BJ (cell line): ENCODE data around the gene NCOA1. TPM values are rescaled to one million over a fixed set of nuclear protein-coding genes. Genes with fewer than 3 reads are reported as not detected.
A peak's percentile ranks its signal among the peaks of the same experiment; 100 is the strongest.
"Not testable (repeated sequence)": the region's sequence is repeated elsewhere in the genome, so short reads cannot be mapped to it uniquely, and the experiment has no call there.

ENCODE experiments used
- CTCF ChIA-PET: fragments of 350-600 bp; formaldehyde crosslinking; extraction: SDS; loops from one replicate; lab custom pipeline; 2021; ENCODE audit warnings: antibody characterized with exemption, inconsistent platforms; lab: Yijun Ruan, JAX
- POLR2A ChIA-PET: fragments of 300-600 bp; sonication (Branson Sonifier 250); formaldehyde crosslinking; extraction: SDS; loops from one replicate; lab custom pipeline; 2021; ENCODE audit warnings: antibody characterized with exemption; lab: Charles Lee
- DNase-seq: peaks from one replicate; pipeline ENCODE4 v3.0.0-alpha.2; 2011; ENCODE audit warnings: low read depth
- H3K27me3 ChIP-seq: 2 replicates; pipeline ENCODE4 v1.6.0; 2011; ENCODE audit warnings: low read length; ENCODE audit not compliant: control insufficient read depth, insufficient read depth
- H3K36me3 ChIP-seq: 2 replicates; pipeline ENCODE4 v1.5.1; 2011; ENCODE audit warnings: low read length; ENCODE audit not compliant: control insufficient read depth, insufficient read depth
- H3K4me3 ChIP-seq: 2 replicates; pipeline ENCODE4 v1.5.1; 2011; ENCODE audit warnings: low read depth, mild to moderate bottlenecking, control low read depth, low read length
- polyA plus RNA-seq: library from polyadenylated mRNA; depleted of rRNA; stranded (reverse); fragments of >200 nt; gene quantifications from 2 replicates; pipeline ENCODE4 v1.2.3, GENCODE V29; 2011
- TF ChIP-seq, protein P1 (sequence below): IDR thresholded peaks from 2 replicates; pipeline ENCODE4 v1.5.1; 2011; ENCODE audit warnings: low read depth, mild to moderate bottlenecking, control low read depth, inconsistent platforms, low read length, moderate library complexity; ENCODE audit not compliant: insufficient read depth

Gene NCOA1
- polyA plus RNA-seq, 1 experiment, result 16.0 TPM

DNA sequence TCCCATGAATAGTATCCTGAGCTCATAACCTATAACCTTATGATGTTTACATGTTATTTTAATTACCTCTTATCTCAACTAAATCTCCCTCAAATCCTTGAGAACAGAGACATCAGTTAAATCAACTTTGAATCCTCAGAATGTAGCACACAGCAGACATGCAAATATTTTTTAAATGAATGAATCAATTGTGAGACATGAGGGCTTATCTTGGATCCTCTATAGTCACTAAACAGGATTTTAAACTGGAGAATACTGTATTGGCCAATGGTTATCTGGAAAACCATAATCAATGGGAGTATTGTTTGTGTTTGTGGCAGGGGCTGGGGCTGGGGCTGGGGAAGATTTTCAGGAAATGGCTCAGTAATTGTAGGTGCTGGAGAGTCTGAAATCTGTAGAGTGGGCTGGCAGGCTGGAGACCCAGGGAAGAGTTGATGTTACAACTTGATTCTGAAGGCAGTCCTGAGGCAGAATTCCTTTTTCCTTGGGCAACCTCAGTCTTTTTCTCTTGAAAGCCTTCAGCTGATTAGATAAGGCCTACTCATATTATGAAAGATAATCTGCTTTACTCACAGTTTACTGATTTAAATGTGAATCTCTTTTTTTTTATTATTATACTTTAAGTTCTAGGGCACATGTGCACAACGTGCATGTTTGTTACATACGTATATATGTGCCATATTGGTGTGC lies 106.3 kb downstream of the NCOA1 start:
- TF ChIP-seq, protein P1, sequence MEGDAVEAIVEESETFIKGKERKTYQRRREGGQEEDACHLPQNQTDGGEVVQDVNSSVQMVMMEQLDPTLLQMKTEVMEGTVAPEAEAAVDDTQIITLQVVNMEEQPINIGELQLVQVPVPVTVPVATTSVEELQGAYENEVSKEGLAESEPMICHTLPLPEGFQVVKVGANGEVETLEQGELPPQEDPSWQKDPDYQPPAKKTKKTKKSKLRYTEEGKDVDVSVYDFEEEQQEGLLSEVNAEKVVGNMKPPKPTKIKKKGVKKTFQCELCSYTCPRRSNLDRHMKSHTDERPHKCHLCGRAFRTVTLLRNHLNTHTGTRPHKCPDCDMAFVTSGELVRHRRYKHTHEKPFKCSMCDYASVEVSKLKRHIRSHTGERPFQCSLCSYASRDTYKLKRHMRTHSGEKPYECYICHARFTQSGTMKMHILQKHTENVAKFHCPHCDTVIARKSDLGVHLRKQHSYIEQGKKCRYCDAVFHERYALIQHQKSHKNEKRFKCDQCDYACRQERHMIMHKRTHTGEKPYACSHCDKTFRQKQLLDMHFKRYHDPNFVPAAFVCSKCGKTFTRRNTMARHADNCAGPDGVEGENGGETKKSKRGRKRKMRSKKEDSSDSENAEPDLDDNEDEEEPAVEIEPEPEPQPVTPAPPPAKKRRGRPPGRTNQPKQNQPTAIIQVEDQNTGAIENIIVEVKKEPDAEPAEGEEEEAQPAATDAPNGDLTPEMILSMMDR, result no peak
- Histone ChIP-seq H3K4me3 (no peak overlapping the region), H3K27me3 (no peaks in the 10 kb centered on the region), H3K36me3 (no peaks in the 10 kb centered on the region)
- CTCF ChIA-PET, result no interaction called here
- POLR2A ChIA-PET, result no interaction called here
- DNase-seq, result no peak

DNA sequence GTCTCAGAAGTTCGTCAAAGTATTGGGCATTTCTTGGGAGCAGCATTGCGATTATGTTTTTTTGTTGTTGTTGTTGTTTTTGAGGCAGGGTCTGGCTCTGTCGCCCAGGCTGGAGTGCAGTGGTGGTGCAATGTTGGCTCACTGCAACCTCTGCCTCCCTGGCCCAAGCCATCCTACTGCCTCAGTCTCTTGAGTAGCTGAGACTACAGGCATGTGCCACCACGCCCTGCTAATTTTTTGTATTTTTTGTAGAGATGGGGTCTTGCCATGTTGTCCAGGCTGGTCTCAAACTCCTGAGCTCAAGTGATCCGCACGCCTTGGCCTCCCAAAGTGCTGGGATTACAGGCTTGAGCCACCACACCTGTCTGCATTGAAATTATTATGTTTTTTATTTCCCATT lies 109.1 kb downstream of the NCOA1 start:
- H3K36me3 ChIP-seq, DNase-seq, H3K27me3 ChIP-seq, POLR2A ChIA-PET, H3K4me3 ChIP-seq: not testable (repeated sequence)
- CTCF ChIA-PET, result interaction anchor here (0.6 kb wide), 1 partner anchor 15 kb away, joined by 4 read pairs; no protein-coding TSS in a partner anchor

DNA sequence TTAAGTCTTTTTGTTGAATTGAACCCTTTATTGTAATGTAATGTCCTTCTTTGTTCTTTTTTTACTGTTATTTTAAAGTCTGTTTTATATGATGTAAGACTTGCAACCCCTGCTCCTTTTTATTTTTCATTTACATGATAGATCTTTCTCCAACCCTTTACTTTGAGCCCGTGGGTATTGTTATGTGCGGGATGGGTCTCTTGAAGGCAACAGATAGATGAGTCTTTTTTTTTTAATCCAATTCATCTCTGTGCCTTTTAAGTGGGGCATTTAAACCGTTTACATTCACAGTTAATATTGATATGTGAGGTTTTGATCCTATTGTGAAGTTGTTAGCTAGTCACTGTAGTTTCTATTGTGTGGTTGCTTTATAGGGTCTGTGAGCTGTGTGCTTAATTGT lies 120.6 kb downstream of the NCOA1 start:
- Histone ChIP-seq H3K4me3 (no peak overlapping the region), H3K36me3 (no peaks in the 10 kb centered on the region), H3K27me3 (no peaks in the 10 kb centered on the region)
- DNase-seq, result no peak
- CTCF ChIA-PET, result interaction anchor here (1.1 to 4.3 kb wide), 3 partner anchors 21 to 215 kb away, joined by 4 to 34 read pairs (median 4); no protein-coding TSS in a partner anchor
- TF ChIP-seq, protein P1, result no peak
- POLR2A ChIA-PET, result no interaction called here

DNA sequence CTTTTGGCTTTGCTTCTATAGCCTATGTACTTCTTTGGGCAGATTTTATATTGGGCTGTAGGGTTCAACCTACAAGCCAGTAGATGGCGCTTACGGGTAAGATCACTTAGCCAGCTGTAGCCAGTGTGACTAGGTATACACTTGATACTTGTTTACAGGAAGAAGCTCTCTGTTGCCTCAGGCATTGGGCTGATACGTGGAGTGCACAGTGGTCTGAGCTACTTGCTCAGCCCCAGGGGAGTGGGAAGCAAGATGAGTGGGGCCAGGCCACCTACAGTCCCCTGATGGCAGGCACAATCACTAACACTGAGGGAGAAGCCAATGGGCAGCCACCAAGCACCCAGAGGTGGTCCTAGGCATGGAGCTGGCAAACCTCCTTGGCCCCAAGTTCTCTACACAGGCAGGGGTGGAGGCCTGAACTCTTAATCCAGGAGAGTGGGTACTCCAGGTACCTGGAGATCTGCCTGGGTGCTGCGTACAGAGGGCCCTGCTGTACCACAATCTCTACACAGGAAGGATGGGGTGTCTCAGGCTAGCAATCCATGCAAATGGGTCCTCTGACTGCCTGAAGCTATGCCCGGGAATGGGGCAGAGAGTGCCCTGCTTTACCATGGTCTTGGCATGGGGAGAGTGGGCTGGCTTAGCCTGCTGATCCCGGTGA lies 122.2 kb downstream of the NCOA1 start:
- peak; percentile 0 for DNase-seq
- ChIA-PET CTCF (interaction anchor here (0.6 to 4.3 kb wide), 8 partner anchors 9 to 214 kb away, joined by 3 to 34 read pairs (median 4); no protein-coding TSS in a partner anchor), POLR2A (no interaction called here)
- no peaks in the 10 kb centered on the region for H3K36me3 ChIP-seq
- TF ChIP-seq, protein P1, result peak; percentile 62
- H3K27me3 ChIP-seq, result no peaks in the 10 kb centered on the region
- no peak overlapping the region for H3K4me3 ChIP-seq

GRCh38 chr2:24616616-24617015 lies 125.6 kb downstream of the NCOA1 start:
- ChIA-PET CTCF (no interaction called here), POLR2A (no interaction called here)
- no peak overlapping the region for H3K4me3 ChIP-seq
- DNase-seq, result no peak
- H3K36me3 ChIP-seq, result no peaks in the 10 kb centered on the region
- no peaks in the 10 kb centered on the region for H3K27me3 ChIP-seq
- TF ChIP-seq, protein P1, result no peak
